HepG2 (cell line): Measurements from ENCODE around the gene RRP36. TPM values are rescaled to one million over a fixed set of nuclear protein-coding genes. Genes with fewer than 3 reads are reported as not detected.
A peak's percentile ranks its signal among the peaks of the same experiment; 100 is the strongest.

ENCODE experiments used
- CBFB ChIP-seq: sonication (generic); formaldehyde crosslinking; IDR thresholded peaks from 2 replicates; pipeline ENCODE4 v1.4.0; 2020; ENCODE audit warnings: missing genetic modification reagents
- DMAP1 ChIP-seq: IDR thresholded peaks from 2 replicates; pipeline ENCODE4 v1.6.1; 2016
- DNMT1 ChIP-seq: sonication (generic); formaldehyde crosslinking; IDR thresholded peaks from 2 replicates; pipeline ENCODE4 v1.5.1; 2020; ENCODE audit warnings: mild to moderate bottlenecking, missing genetic modification reagents
- DPF2 ChIP-seq: sonication (generic); formaldehyde crosslinking; IDR thresholded peaks from 2 replicates; pipeline ENCODE4 v1.4.0; 2020; ENCODE audit warnings: mild to moderate bottlenecking, low read depth, missing genetic modification reagents, borderline replicate concordance
- DR1 ChIP-seq: sonication (generic); formaldehyde crosslinking; IDR thresholded peaks from 2 replicates; pipeline ENCODE4 v1.8.0; 2021; ENCODE audit warnings: mild to moderate bottlenecking, missing genetic modification reagents, inconsistent platforms
- IKZF4 ChIP-seq: sonication (generic); formaldehyde crosslinking; IDR thresholded peaks from 2 replicates; pipeline ENCODE4 v1.5.1; 2020; ENCODE audit warnings: borderline replicate concordance, mild to moderate bottlenecking, low read depth, missing genetic modification reagents; ENCODE audit errors: not compliant biosample characterization
- IRX3 ChIP-seq: sonication (generic); formaldehyde crosslinking; IDR thresholded peaks from 2 replicates; pipeline ENCODE4 v1.8.1; 2023; ENCODE audit warnings: mild to moderate bottlenecking, low read depth, missing genetic modification reagents, borderline replicate concordance
- JUNB ChIP-seq: sonication (generic); formaldehyde crosslinking; IDR thresholded peaks from 2 replicates; pipeline ENCODE4 v1.8.0; 2022; ENCODE audit warnings: missing genetic modification reagents, mild to moderate bottlenecking, borderline replicate concordance
- PITX1 ChIP-seq: sonication (generic); formaldehyde crosslinking; IDR thresholded peaks from 2 replicates; pipeline ENCODE4 v1.5.1; 2020; ENCODE audit warnings: mild to moderate bottlenecking, missing genetic modification reagents
- POLR2AphosphoS5 ChIP-seq: IDR thresholded peaks from 2 replicates; pipeline ENCODE4 v1.6.1; 2012; ENCODE audit warnings: low read depth, low read length
- TFDP2 ChIP-seq: sonication (generic); formaldehyde crosslinking; IDR thresholded peaks from 2 replicates; pipeline ENCODE4 v1.4.0; 2020; ENCODE audit warnings: missing genetic modification reagents
- ZBTB46 ChIP-seq: sonication (generic); formaldehyde crosslinking; IDR thresholded peaks from 2 replicates; pipeline ENCODE4 v1.4.0; 2020; ENCODE audit warnings: mild to moderate bottlenecking, missing genetic modification reagents, borderline replicate concordance
- ZFP36 ChIP-seq: fragments of 150-350 bp; IDR thresholded peaks from 2 replicates; pipeline ENCODE4 v1.6.1; 2018; ENCODE audit warnings: borderline replicate concordance, low read length, low read depth; ENCODE audit not compliant: partially characterized antibody
- ZNF142 ChIP-seq: sonication (generic); formaldehyde crosslinking; IDR thresholded peaks from 2 replicates; pipeline ENCODE4 v1.4.0; 2020; ENCODE audit warnings: missing genetic modification reagents
- ZNF34 ChIP-seq: sonication (generic); formaldehyde crosslinking; IDR thresholded peaks from 2 replicates; pipeline ENCODE4 v1.4.0; 2020; ENCODE audit warnings: mild to moderate bottlenecking, missing genetic modification reagents, borderline replicate concordance
- ZNF431 ChIP-seq: sonication (generic); formaldehyde crosslinking; IDR thresholded peaks from 2 replicates; pipeline ENCODE4 v1.9.0; 2022; ENCODE audit warnings: missing genetic modification reagents, low read depth, mild to moderate bottlenecking, borderline replicate concordance
- ZNF549 ChIP-seq: sonication (generic); formaldehyde crosslinking; IDR thresholded peaks from 2 replicates; pipeline ENCODE4 v1.5.0; 2020; ENCODE audit warnings: missing genetic modification reagents
- ZNF570 ChIP-seq: sonication (generic); formaldehyde crosslinking; IDR thresholded peaks from 2 replicates; pipeline ENCODE4 v1.4.0; 2020; ENCODE audit warnings: mild to moderate bottlenecking, missing genetic modification reagents, borderline replicate concordance
- ZNF879 ChIP-seq: sonication (generic); formaldehyde crosslinking; IDR thresholded peaks from 2 replicates; pipeline ENCODE4 v1.8.1; 2023; ENCODE audit warnings: missing genetic modification reagents
- polyA plus RNA-seq, 8 experiments: library from polyadenylated mRNA; depleted of rRNA in 3 of 8; stranded (reverse) in 7 of 8; unstranded in 1 of 8; fragments of >200 nt; fragmentation: Illumina TruSeq in 4 of 8; extraction: Trizol in 4 of 8; gene quantifications; 2 replicates each; pipeline versions ENCODE4 v1.2.1 to v1.2.3, GENCODE V29; 2011 to 2016; ENCODE audit warnings: low read depth in 4 of 8, missing spikeins in 1 of 8, mixed read lengths in 1 of 8; ENCODE audit not compliant: insufficient read depth in 1 of 8
- total RNA-seq, 5 experiments: library from RNA; depleted of rRNA; stranded (reverse); fragments of >200 nt; fragmentation: Illumina TruSeq; extraction: Trizol; gene quantifications; 2 replicates each; pipeline ENCODE4 v1.2.3, GENCODE V29; 2016; ENCODE audit warnings: low read depth in 1 of 5
- TF ChIP-seq, protein P1 (sequence below): sonication (generic); formaldehyde crosslinking; IDR thresholded peaks from 2 replicates; pipeline ENCODE4 v1.8.1; 2023; ENCODE audit warnings: mild to moderate bottlenecking, inconsistent platforms, moderate library complexity, missing genetic modification reagents, borderline replicate concordance

The RRP36 gene
- total and polyA plus RNA-seq, 2 of the 13 experiments (the other 11 are each of a cell fraction or from before 2014, with no cell fraction given): 29.5 to 144 TPM

GRCh38 chr6:42978839-42979522 is 42.4 kb upstream of the RRP36 start, which contains the start of gene PEX6 (continued):
- TF ChIP-seq, protein P1, sequence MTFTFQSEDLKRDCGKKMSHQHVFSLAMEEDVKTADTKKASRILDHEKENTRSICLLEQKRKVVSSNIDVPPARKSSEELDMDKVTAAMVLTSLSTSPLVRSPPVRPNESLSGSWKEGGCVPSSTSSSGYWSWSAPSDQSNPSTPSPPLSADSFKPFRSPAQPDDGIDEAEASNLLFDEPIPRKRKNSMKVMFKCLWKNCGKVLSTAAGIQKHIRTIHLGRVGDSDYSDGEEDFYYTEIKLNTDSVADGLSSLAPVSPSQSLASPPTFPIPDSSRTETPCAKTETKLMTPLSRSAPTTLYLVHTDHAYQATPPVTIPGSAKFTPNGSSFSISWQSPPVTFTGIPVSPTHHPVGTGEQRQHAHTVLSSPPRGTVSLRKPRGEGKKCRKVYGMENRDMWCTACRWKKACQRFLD (CRISPR knock-in tag): no peak
- TF ChIP-seq ZFP36 (no peak), DNMT1 (CRISPR knock-in tag) (no peak), CBFB (CRISPR knock-in tag) (peak; percentile 81; the same call in 1 of the 2 replicates), JUNB (CRISPR knock-in tag) (no peak), ZNF34 (no peak), ZNF549 (no peak), ZNF570 (CRISPR knock-in tag) (no peak), ZNF879 (CRISPR knock-in tag) (no peak), DPF2 (CRISPR knock-in tag) (no peak), POLR2AphosphoS5 (peak; percentile 96), ZNF142 (CRISPR knock-in tag) (no peak; the same call in 1 of the 2 replicates), ZBTB46 (CRISPR knock-in tag) (no peak), DMAP1 (CRISPR knock-in tag) (peak; percentile 95), DR1 (CRISPR knock-in tag) (peak; percentile 72; the same call in 1 of the 2 replicates), IRX3 (CRISPR knock-in tag) (no peak), PITX1 (CRISPR knock-in tag) (peak; percentile 84), IKZF4 (CRISPR knock-in tag) (peak; percentile 41), ZNF431 (CRISPR knock-in tag) (no peak), TFDP2 (CRISPR knock-in tag) (peak; percentile 49; the same call in 1 of the 2 replicates)
